T1000 (cell line): ENCODE data around the gene RNASE2.
"Not testable (repeated sequence)": the region's sequence is repeated elsewhere in the genome, so short reads cannot be mapped to it uniquely, and the experiment has no call there.

Source experiments
- DNase-seq: peaks from one replicate; lab custom pipeline; 2025; ENCODE audit warnings: mixed read lengths; lab: John Stamatoyannopoulos, UW

Gene RNASE2

DNA sequence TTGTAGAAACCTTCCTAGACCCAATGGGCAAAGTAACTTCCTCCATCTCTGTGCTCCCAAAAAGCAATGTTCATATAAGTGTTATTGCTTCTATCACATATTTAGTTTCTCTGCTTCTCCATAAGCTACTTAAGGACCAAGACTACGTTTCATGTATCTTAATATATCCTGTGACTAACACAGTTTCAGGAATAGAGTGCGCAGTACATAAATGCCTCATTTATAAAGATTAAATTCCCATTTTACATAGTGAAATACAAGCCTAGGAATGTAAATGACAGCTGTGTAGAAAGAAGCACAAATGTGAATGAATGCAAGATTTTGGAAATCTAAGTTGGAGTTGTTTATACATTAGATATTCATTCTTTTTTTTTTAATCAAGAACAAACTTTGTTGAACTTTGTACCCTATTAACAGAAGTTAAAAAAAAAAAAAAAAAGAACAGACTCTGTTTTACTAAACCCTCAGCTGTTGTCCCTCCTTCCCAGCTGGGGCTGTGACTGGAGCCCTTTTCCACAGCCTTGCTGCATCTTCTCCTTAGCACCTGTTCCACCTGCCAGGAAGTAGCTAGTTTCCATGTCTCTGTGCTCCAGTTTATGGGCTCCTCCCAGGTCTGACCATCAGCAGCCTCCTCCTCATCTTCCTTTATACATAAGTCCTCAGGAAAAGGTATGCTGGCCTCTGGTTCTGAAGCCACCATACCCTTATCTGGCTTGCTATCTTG is 27.5 kb downstream of the RNASE2 start:
- DNase-seq, result no peak

DNA sequence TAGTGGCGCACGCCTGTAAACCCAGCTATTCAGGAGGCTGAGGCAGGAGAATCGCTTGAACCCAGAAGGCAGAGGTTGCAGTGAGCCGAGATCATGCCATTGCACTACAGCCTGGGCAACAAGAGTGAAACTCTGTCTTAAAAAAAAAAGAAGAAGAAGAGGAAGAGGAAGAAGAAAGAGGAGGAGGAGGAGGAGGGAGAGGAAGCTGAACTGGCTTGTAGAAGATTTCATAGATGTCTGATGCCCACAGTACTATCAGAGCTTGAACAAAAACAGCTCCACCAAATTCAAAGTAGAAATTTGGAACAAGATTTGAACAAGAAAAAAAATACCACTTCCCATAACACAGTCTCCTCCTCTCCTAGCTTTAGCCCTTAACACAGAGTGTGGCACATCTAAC is 30.4 kb downstream of the RNASE2 start:
- not testable (repeated sequence) for DNase-seq

DNA sequence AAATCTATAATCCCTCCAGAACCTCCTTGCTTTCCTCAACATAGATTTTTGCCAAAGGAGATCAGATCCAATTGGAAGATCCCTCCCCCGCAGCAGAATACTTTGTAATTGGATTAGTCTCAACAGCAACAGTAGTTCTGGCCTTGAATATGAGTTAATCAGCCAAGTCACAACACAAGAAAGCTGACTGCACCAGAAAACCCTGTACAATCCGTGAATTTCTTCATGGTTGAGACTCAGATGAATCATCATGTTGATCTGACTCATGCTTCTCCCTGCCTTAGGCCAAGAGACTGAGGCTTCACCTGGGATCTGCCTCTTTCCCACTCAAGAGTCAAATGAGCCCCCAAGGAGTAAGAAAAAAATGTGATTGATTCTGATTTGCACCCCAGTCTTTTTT is 31.5 kb downstream of the RNASE2 start:
- peak; percentile 38 for DNase-seq

DNA sequence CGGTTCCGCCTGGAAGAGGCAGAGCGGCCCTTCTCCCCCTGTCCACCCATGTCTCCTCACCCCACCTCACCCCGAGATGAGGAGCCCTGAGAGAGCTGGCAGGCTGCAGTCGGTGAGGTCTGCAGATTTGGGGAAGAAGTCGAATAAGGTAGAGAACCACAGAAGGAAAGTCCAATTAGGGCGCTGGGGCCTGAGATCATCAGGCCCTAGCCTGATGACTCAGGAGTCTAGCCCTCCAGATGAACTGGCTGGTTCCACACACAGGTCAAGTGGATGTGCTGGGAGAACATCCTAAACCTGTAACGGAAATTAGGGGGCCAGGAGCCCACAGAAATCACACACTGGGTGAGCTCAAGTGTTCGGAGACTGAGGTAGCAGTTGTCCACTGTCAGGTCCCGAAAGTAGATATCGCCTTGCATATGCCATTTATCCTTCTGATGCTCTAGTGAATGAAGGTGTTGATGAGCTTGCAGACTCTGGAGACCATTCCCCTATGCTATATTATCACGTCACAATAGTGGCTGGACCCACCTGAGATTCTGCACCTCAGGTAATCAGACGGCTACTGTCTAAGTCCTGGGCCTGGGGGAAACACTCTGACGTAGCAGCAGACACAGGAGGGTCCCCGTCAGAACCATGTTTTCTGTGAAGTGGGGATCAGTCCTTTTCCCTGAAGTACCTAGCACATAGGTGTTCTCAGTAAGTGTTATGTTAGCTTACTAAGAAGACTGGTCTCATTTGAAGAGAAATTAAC is 33.6 kb downstream of the RNASE2 start:
- no peak for DNase-seq

DNA sequence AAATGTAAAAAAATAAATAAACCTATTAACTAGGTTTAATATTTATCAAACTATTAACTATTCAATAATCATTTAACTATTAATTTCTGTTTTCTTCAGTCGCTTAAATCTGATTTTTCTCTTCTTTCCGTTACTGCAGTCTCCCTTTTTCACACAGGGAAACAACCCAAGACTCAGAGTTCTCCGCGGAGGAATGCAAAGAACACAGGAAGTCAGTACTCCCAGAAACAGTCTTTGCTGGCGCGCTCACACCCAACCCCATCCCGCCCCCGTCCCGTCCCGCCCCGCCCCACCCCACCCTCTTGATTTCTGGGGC is 34.1 kb downstream of the RNASE2 start:
- no peak for DNase-seq

DNA sequence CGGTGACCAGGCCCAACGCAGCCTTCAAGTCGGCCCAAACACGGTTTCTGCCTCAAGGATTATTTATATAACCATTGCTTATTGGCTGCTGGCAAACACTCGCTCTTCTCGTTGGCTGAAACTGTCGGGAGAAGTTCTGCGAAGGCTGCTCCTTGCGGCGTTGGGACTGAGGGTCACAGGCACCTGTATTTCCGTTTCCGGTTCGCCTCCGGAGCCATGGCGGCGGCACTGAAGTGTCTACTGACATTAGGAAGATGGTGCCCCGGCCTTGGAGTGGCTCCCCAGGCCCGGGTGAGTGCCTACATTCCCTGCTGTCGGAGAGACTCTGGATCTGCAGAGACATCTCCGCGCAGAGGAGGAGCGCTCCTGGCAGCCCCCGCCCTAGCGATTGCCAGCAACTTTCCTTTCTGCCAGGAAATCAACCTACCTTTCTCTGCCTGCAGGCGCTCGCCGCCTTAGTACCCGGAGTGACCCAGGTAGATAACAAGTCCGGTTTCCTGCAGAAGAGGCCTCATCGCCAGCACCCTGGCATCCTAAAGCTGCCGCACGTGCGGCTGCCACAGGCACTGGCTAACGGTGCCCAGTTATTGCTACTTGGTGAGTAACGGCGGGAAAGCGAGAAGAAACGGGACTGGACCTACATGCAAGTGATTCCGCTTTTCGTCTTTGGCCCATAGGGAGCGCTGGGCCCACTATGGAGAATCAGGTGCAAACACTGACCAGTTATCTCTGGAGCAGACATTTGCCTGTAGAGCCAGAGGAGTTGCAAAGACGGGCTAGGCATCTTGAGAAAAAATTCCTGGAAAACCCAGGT is 34.7 kb downstream of the RNASE2 start, which contains the start of gene METTL17:
Gene METTL17 (plus strand): TSS at position 194 of the 814 bp plus-strand sequence. CDS start 23 bp downstream, at position 217.
- DNase-seq, result peak; percentile 80

DNA sequence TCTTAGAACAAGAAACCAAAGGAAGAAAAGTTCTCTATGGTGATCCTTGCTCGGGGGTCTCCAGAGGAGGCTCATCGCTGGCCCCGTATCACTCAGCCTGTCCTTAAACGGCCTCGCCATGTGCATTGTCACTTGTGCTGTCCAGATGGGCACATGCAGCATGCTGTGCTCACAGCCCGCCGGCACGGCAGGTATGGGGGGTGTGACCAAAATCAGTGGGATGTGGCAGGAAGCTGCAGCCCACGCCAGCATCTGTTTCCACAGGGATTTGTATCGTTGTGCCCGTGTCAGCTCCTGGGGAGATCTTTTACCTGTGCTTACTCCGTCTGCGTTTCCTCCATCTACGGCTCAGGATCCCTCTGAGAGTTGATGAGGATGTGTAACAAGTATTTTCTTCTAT is 41.2 kb downstream of the RNASE2 start:
- DNase-seq, result no peak

DNA sequence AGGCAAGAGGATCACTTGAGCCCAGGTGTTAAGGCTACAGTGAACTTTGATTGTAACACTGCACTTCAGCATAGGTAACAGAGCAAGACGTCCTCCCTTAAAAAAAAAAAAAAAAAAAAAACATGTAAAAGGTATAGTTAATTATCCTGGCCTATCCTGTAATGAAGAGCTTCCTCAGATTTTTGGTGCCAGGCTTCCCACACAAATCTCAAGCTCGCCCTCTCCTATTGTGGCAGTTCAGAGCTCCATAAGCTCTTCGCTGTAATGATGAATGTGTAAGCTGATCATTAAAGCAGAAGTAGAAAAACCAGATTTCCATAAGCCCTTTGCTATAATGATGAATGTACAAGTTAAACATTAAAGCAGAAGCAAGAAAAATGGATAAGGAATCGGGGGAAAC is 41.8 kb downstream of the RNASE2 start:
- no peak for DNase-seq

DNA sequence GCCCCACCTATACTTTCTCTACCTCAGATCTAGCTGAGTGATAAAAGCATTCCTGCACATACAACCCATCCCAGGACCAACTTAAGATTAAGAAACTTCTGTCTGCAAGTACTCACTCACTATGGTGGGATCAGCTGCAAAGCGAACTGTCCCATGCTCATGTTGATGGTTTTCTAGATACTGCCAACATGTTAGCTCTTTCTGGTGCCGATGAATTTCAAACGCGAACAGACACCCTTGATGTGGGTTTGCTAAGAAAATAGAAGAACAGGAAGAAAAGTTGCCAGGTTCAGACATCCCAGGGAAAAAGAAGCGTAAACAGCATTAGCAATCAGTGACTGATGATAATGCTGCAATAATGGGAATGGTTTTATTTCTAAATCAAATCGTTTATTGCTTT is 42.3 kb downstream of the RNASE2 start:
- no peak for DNase-seq

DNA sequence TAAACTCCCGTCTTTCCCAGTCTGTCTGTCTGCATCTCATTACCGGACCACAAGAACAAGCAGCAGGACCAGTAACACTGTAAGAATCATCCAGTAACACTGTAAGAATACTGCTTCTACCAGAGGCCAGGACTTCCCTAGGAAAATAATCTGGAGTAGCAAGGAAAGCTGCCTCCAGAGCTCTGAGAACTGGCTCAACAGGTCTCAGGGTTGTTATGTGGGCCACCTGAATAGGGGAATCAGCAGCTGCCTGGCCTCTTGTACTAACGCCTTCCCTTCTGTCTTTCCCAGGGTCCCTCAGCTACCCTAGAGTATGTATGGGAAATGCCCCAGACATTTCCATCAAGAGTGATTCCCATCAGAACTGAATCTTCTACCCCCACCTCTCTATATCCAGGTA is 42.9 kb downstream of the RNASE2 start:
- no peak for DNase-seq

DNA sequence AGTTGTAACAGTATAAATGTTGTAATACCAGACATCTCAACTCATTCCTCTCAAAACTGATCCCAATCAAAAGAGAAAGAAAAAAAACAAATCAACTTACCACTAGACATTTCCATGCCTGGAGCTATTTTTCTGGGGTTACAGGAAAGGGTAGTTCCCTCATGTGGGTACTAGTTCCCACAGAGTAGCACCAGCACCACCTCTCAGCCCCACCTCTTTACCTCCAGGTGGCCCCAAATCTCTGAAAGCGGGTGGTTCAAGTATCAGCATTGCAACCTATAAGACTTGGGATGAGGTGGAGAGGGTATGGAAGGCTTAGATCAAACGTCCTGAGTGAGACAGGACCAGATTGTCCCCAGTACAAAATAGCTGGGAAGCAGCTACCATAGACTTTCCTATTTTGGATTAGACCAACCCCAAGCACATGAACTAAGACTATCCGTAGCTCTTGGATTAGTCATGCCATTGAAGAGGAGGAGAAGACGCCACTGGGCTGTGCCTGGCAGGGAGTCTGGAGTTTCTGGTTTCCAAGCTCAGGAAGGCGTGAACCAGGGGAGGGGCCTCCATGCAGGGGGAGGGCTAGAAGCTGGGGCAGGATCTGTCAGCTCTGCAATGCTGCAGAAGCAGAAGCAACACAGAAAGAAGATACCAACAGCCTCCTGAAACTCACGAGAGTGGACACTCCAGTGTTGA is 43.5 kb downstream of the RNASE2 start, which contains the start of gene SLC39A2:
Gene SLC39A2 (plus strand): TSS at position 620 of the 693 bp plus-strand sequence. CDS start 154 bp downstream, outside the sequence.
- no peak for DNase-seq

DNA sequence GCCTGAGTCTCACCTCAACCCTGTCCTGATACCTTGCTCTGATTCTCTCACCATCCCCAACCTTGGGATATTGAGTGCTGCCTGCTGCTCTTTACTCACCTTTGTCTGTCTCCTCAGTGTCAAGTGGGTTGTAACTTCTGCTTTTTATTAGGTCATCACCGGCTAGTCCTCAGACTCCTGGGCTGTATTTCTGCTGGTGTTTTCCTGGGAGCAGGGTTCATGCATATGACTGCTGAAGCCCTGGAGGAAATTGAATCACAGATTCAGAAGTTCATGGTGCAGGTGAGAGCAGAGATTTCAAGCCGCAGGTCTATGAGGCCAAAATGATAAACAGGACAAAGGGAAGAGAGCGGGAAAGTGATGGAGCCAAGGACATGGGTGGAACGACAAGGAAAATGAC is 44.3 kb downstream of the RNASE2 start:
- DNase-seq, result no peak

DNA sequence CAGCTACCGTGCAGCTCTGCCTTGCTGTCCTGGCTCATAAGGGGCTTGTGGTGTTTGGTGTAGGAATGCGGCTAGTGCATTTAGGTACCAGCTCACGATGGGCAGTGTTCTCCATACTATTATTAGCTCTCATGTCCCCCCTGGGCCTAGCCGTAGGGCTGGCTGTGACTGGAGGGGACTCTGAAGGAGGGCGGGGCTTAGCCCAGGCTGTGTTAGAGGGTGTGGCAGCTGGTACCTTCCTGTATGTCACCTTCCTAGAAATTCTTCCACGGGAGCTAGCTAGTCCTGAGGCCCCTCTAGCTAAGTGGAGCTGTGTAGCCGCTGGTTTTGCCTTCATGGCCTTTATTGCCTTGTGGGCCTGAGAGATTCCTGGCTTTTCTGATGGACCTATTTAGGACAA is 45.9 kb downstream of the RNASE2 start:
- DNase-seq, result no peak

DNA sequence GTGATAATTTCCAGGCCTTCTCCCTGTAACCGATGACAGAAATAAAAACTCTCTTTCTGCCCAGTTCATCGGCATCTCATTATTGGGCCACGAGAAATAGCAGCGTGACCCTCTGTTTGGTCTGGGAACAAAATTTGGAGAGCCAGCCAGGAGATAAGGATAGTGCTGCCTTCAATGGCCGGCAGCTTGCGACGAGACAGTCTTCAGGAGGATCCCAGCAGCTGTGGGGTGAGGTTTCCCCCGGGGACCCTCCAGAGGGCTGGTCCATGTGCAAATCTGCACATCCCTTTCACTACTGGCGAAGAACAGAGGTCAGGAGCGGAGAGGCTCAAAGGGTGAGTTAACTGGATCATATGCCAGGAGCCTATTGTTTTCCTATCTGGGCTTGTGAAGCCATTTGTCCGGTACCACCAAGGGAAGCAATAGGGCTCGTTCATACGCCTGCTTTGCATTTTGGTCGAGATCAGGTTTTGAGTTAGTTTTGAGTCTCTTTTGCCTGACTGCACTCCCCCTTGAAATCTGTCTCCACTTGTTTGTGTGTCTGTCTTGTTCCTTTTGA is 48.6 kb downstream of the RNASE2 start:
- DNase-seq, result no peak
